Astrocyte of the hippocampus (primary cell): ENCODE data around the gene MS4A2.
"Not testable (repeated sequence)": the region's sequence is repeated elsewhere in the genome, so short reads cannot be mapped to it uniquely, and the experiment has no call there.

Source experiments
- DNase-seq: peaks from one replicate; pipeline ENCODE4 v3.0.0; 2011; ENCODE audit warnings: low read depth, low spot score

The MS4A2 gene

DNA sequence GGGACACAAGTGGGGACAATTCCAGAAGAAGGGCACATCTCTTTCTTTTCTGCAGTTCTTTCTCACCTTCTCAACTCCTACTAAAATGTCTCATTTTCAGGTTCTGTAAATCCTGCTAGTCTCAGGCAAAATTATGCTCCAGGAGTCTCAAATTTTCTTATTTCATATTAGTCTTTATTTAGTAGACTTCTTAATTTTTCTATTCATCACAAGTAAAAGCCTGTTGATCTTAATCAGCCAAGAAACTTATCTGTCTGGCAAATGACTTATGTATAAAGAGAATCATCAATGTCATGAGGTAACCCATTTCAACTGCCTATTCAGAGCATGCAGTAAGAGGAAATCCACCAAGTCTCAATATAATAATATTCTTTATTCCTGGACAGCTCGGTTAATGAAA, at the start of gene MS4A2:
Gene MS4A2 (plus strand): TSS at position 301 of the 400 bp plus-strand sequence. CDS start 102 bp downstream, outside the sequence.
- no peak for DNase-seq

- no peak for DNase-seq
Measured at GRCh38 chr11:60040109-60040508, 48.4 kb upstream of the MS4A2 start, which contains the start of gene OOSP2. Gene OOSP2 (plus strand): TSS chr11:60040409. CDS start chr11:60040460, 51 bp downstream.

GRCh38 chr11:60050422-60050821, 38.0 kb upstream of the MS4A2 start:
- DNase-seq: not testable (repeated sequence)

DNA sequence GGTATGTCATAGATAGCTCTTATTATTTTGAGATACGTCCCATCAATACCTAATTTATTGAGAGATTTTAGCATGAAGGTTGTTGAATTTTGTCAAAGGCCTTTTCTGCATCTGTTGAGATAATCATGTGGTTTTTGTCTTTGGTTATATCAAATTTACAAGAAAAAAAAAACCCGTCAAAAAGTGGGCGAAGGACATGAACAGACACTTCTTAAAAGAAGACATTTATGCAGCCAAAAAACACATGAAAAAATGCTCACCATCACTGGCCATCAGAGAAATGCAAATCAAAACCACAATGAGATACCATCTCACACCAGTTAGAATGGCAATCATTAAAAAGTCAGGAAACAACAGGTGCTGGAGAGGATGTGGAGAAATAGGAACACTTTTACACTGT, 37.6 kb upstream of the MS4A2 start:
- DNase-seq: not testable (repeated sequence)

- DNase-seq: no peak
Measured at GRCh38 chr11:60056349-60056969, 32.0 kb upstream of the MS4A2 start, which contains the start of gene MS4A3. Gene MS4A3 (plus strand): TSS chr11:60056665. CDS start chr11:60061161, 4,496 bp downstream.

GRCh38 chr11:60059052-60059451, 29.4 kb upstream of the MS4A2 start:
- DNase-seq: no peak

DNA sequence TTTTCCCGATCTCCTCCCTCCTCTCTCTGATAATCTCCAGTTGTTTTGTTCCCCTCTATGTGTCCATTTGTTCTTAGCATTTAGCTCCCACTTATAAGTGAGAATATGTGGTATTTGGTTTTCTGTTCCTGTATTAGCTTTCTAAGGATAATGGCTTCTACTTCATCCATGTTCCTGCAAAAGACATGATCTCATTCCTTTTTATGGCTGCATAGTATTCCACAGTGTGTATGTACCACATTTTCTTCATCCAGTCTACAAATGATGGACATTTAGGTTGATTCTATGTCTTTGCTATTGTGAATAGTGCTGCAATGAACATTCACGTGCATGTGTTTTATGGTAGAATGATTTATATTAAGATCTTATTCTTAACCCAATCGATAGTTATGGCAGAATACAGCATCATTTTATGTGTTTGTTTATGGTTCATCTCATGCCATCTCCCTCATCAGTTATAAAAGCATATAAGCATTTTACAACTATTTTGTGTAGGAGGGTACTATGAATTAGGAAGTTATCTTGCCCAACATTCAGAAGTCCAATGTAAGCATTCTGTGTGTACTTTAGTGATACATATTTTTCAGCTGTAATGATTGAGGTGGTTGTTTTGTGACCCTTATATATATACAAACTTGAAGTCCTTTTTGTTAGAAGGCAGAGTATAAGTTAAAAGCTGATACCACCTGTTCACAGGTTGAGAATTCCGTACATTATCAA, 28.8 kb upstream of the MS4A2 start:
- no peak for DNase-seq

GRCh38 chr11:60064111-60064510, 24.4 kb upstream of the MS4A2 start:
- no peak for DNase-seq

DNA sequence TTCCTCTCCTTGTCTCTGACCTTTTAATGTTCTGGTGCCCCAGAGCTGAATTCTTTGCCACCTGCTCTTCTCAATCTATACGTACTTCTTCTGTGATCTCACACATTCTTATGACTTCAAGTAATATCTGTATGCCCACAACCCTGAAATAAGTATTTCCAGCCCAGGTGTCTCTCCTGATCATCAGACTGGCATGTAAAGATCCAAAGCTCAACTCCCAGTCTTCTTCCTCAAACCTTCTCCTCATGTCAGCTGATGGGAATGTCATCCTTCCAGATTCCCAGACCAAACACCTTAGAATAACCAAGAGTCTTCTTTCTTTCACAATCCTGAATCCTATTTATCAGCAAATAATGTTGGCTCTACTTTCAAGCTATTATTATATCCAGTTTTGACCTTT, 22.7 kb upstream of the MS4A2 start:
- DNase-seq: no peak

DNA sequence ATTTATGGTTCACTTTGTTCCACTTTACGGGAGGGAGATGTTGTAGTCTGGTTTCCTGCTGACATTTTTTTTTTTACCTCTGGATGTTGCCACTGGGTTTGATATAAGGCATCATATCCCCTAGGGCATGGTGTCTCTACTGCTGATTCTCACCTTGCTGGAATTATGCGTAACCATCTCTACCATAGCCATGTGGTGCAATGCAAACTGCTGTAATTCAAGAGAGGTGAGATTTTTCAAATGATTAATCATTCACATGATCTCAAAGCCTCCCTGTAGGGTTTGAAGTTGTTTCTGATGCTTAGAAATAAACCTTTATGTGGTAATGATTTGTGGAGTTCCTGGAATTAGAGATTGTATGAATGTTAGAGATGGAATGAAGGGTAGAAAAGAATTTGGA, 19.0 kb upstream of the MS4A2 start:
- no peak for DNase-seq

- not testable (repeated sequence) for DNase-seq
Measured at GRCh38 chr11:60071644-60072043, 16.8 kb upstream of the MS4A2 start.

GRCh38 chr11:60077216-60077817, 11.1 kb upstream of the MS4A2 start:
- DNase-seq: no peak

DNA sequence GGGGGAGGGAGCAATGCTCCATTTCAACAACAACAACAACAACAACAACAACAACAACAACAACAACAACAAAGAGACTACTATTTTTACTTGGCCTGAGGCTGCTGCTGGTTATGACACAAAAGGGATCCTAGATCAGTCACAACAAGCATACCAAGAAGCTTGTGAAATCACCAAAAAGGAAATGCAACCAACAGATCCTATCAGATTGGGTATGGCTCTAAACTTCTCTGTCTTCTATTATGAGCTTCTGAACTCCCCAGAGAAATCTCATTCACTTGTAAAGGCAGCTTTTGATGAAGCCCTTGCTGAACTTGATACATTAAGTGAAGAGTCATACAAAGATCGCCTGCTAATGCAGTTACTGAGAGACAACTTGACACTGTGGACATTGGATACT, 10.5 kb upstream of the MS4A2 start:
- no peak for DNase-seq

- DNase-seq: no peak
Measured at GRCh38 chr11:60078745-60079144, 9.7 kb upstream of the MS4A2 start.

DNA sequence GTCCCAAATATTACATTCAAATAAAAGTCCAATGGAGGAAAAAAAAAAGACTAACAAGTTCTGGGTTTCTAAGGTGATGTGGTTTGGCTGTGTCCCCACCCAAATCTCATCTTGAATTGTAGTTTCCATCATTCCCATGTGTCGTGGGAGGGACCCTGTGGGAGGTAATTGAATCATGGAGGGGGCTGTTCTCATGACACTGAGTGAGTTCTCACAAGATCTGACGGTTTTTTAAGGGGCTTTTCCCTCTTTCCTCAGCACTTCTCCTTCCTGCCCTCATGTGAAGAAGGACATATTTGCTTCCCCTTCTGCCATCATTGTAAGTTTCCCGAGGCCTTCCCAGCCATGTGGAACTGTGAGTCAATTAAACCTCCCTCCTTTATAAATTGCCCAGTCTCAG, 7.9 kb upstream of the MS4A2 start:
- no peak for DNase-seq

DNA sequence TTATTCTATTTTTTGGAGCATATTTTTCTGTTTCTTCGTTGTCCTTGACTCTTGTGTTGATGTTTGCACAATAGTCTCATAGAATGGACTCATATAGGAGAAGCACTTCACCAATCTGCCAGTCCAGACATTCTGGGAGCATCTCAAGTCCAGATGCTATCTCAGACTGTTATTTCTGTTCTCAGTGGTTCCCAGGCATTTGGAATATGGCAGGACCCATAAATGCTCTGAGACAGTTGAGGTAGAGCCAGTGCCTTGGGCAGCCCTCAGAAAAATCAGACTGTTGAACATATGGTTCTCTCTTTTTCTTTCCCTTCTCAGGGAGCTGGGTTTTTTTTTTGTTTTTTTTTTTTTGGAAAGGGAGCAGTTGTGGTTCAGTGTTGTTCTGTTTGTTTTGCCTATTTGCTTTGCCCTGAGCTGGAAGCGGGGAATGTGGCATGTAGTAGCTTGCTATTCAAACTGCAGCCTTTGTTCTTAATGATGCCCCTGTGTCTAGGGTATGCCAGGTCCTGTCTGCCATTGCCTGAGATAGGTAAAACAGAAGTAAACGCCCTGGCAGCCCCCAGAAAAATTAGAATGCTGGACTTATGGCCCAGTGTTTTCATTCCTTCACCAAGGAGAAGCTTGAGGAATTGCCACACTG, 3.7 kb upstream of the MS4A2 start:
- DNase-seq: no peak

DNA sequence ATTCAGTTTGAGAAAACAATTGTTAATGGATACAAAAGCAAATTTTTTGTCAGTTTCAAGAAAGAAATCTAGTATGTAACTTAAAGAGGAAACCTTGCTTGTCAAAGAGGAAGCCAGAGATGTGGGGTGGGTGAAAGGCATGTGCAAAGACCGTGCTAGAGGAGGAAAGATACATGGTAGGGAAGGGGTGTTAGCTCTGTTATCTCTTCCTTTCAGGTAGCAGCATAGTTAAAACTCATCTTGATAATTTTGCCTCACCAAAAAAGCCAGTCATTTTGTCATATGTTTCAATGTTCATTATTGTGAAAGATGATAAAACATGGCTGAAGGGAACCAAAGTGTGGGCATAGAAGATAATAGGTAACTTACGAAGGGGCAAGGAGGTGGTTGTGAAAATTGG, 2.6 kb upstream of the MS4A2 start:
- no peak for DNase-seq

- DNase-seq: no peak
Measured at GRCh38 chr11:60087239-60087638, 1.2 kb upstream of the MS4A2 start.

DNA sequence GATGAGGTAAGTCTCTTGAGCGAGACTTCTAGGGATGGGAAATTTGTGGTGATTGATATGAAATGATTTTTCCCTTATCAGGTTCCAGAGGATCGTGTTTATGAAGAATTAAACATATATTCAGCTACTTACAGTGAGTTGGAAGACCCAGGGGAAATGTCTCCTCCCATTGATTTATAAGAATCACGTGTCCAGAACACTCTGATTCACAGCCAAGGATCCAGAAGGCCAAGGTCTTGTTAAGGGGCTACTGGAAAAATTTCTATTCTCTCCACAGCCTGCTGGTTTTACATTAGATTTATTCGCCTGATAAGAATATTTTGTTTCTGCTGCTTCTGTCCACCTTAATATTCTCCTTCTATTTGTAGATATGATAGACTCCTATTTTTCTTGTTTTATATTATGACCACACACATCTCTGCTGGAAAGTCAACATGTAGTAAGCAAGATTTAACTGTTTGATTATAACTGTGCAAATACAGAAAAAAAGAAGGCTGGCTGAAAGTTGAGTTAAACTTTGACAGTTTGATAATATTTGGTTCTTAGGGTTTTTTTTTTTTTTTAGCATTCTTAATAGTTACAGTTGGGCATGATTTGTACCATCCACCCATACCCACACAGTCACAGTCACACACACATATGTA, 7.1 kb downstream of the MS4A2 start:
- DNase-seq: no peak

- no peak for DNase-seq
Measured at GRCh38 chr11:60097189-60097588, 8.7 kb downstream of the MS4A2 start.

DNA sequence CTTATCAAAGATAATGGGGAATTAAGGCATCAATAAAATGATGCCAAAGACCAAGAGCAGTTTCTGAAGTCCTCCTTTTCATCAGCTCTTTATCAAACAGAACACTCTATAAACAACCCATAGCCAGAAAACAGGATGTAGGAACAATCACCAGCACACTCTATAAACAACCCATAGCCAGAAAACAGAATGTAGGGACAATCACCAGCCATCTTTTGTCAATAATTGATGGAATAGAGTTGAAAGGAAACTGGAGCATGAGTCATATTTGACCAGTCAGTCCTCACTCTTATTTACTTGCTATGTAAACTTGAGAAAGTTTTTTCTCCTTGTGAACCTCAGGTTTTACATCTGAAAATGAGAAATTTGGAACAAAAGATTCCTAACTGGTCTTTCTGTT, 10.0 kb downstream of the MS4A2 start:
- no peak for DNase-seq

GRCh38 chr11:60100516-60100915, 12.1 kb downstream of the MS4A2 start:
- no peak for DNase-seq
